ENCODE data around the gene LYZL6. TPM values are rescaled to one million over a fixed set of nuclear protein-coding genes. Genes with fewer than 3 reads are reported as not detected.

The LYZL6 gene
- total RNA-seq, 4 donors from 2014 or later, result not detected

DNA sequence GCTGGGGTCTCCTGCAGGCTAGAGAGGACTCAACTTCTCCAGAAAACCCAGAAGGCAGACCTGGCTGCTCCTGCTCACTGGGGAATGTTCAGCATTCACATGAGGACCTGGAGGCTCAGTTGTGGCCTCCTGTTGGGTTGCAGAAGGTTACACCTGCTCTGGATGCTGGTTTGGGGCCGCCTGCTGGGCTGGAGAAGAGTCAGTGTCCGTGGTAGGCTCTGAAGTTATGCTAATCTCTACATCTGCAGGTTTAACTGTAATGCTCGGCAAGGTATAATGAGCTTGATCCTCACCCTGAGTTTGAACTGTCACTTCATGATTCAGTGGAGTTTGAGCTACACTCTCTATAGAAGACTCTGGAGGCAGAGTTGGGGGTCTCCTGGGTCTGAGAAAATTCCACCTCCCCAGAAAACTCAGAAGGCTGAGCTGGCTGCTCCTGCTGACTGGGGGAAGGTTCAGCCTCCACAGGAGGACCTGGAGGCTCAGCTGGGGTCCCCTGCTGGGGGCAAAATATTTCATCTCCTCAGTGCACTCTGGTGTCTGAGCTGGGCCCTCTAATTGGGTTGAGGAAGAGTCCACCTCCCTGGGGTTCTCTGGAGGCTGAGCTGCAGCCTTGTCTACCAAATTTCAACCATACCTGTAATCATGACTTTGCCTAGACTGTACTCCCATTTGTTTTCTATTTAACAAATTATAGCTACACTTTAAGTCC, 36.4 kb downstream of the LYZL6 start:
- DNase-seq (ENCODE audit: low spot score in 2 of 2), result no peak
- TF ChIP-seq, protein P1, sequence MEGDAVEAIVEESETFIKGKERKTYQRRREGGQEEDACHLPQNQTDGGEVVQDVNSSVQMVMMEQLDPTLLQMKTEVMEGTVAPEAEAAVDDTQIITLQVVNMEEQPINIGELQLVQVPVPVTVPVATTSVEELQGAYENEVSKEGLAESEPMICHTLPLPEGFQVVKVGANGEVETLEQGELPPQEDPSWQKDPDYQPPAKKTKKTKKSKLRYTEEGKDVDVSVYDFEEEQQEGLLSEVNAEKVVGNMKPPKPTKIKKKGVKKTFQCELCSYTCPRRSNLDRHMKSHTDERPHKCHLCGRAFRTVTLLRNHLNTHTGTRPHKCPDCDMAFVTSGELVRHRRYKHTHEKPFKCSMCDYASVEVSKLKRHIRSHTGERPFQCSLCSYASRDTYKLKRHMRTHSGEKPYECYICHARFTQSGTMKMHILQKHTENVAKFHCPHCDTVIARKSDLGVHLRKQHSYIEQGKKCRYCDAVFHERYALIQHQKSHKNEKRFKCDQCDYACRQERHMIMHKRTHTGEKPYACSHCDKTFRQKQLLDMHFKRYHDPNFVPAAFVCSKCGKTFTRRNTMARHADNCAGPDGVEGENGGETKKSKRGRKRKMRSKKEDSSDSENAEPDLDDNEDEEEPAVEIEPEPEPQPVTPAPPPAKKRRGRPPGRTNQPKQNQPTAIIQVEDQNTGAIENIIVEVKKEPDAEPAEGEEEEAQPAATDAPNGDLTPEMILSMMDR (IDR thresholded peaks at IDR 0.05), result no peak
- no peak for TF ChIP-seq POLR2A (IDR thresholded peaks at IDR 0.05)
- H3K4me3 ChIP-seq (ENCODE audit: low read depth, poor library complexity, severe bottlenecking), result no peak overlapping the region
- intact Hi-C loops (cut with DNase I; ENCODE audit: low total_unique reads), result no loop called here
- 69 to 70% methylated on average over 3 of the region's 3 CpGs for WGBS, 2 donors

GRCh38 chr17:35906191-35906925, 37.2 kb downstream of the LYZL6 start:
- TF ChIP-seq, protein P1 (IDR thresholded peaks at IDR 0.05), result no peak
- no peak overlapping the region for H3K4me3 ChIP-seq (ENCODE audit: low read depth, poor library complexity, severe bottlenecking)
- intact Hi-C loops (cut with DNase I; ENCODE audit: low total_unique reads), result no loop called here
- WGBS, 2 donors, result 91 to 92% methylated on average over 5 of the region's 5 CpGs
- DNase-seq (ENCODE audit: low spot score in 2 of 2), result no peak

GRCh38 chr17:35903451-35903850, 40.1 kb downstream of the LYZL6 start:
- H3K4me3 ChIP-seq (ENCODE audit: low read depth, poor library complexity, severe bottlenecking), result no peak overlapping the region
- intact Hi-C loops (cut with DNase I; ENCODE audit: low total_unique reads), result no loop called here
- no peak for DNase-seq (ENCODE audit: low spot score in 2 of 2)
- no peak for TF ChIP-seq POLR2A (IDR thresholded peaks at IDR 0.05)
- TF ChIP-seq, protein P1 (IDR thresholded peaks at IDR 0.05), result no peak
- WGBS, 2 donors, result 89 to 96% methylated on average over 5 of the region's 5 CpGs

DNA sequence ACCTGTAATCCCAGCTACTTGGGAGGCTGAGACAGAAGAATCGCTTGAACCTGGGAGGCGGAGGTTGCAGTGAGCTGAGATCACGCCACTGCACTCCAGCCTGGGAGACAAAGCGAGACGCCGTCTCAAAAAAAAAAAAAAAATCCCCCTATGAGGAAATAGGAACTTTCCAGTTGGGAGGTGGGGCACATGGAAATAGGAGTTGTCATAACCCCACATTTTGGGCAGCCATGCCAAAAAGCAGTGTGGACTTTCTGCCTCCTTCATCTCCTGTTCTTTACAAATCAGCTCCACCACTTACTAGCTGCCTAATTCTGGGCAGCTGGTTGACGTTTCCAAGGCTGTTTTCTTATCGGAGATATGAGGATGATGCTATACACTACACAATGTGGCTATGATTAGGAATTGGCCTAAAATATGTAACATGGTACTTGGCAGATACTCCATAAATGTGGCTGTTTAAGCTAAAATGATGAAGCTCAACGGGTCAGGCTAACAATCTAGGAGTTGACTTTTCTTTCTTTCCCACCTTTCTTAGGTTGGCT, 41.8 kb downstream of the LYZL6 start:
- 69 to 73% methylated on average over 9 of the region's 9 CpGs for WGBS, 2 donors
- no peak for TF ChIP-seq POLR2A (IDR thresholded peaks at IDR 0.05)
- TF ChIP-seq, protein P1 (IDR thresholded peaks at IDR 0.05), result no peak
- intact Hi-C loops (cut with DNase I; ENCODE audit: low total_unique reads), result no loop called here
- no peak for DNase-seq (ENCODE audit: low spot score in 2 of 2)
- no peak overlapping the region for H3K4me3 ChIP-seq (ENCODE audit: low read depth, poor library complexity, severe bottlenecking)

GRCh38 chr17:35900708-35901480, 42.6 kb downstream of the LYZL6 start:
- intact Hi-C loops (cut with DNase I; ENCODE audit: low total_unique reads), result no loop called here
- TF ChIP-seq POLR2A (IDR thresholded peaks at IDR 0.05), result no peak
- TF ChIP-seq, protein P1 (IDR thresholded peaks at IDR 0.05), result no peak
- DNase-seq (ENCODE audit: low spot score in 2 of 2), result no peak
- no peak overlapping the region for H3K4me3 ChIP-seq (ENCODE audit: low read depth, poor library complexity, severe bottlenecking)
- WGBS, 2 donors, result 31 to 34% methylated on average over 11 of the region's 11 CpGs
